Lower leg skin (tissue), 4 donors: ENCODE measurements around the gene DKK3. TPM values are rescaled to one million over a fixed set of nuclear protein-coding genes. Genes with fewer than 3 reads are reported as not detected.
A peak's percentile ranks its signal among the peaks of the same experiment; 100 is the strongest.

Experiments
- DNase-seq, 2 donors: peaks; one replicate each; pipeline ENCODE4 v3.0.0-alpha.2; 2019; ENCODE audit warnings: low spot score in 2 of 2
- H3K4me3 ChIP-seq: fragments of 200-600 bp; sonication (generic); 2 replicates; pipeline ENCODE4 v1.5.1; 2017; ENCODE audit warnings: mild to moderate bottlenecking, low read depth; ENCODE audit not compliant: poor library complexity, severe bottlenecking
- POLR2A ChIP-seq, 2 donors: fragments of 450-650 bp; IDR thresholded peaks; one replicate each; pipeline ENCODE4 v1.6.1; 2016 to 2017; ENCODE audit warnings: antibody characterized with exemption in 2 of 2, mild to moderate bottlenecking in 1 of 2, moderate library complexity in 1 of 2
- WGBS, 2 donors: methylation state at CpG; one replicate each; pipeline ENCODE4 v1.1.5; 2018; 5-methylcytosine and 5-hydroxymethylcytosine counted together
- intact Hi-C: fragments of 100-400 bp; cut with DNase I; formaldehyde crosslinking; loops from one replicate; pipeline ENCODE4 v1.15.0; 2023; ENCODE audit warnings: low total_unique reads
- total RNA-seq, 4 donors: library from RNA; depleted of rRNA; stranded (reverse); fragments of >200 nt; gene quantifications; one replicate each; pipeline ENCODE4 v1.1.0, GENCODE V29; 2016
- TF ChIP-seq, protein P1 (sequence below), 3 donors: fragments of 450-650 bp; IDR thresholded peaks; one replicate each; pipeline ENCODE4 v1.5.1; 2016; ENCODE audit warnings: antibody characterized with exemption in 3 of 3, mild to moderate bottlenecking in 3 of 3, moderate library complexity in 2 of 3

DKK3 gene
- total RNA-seq, 4 donors from 2014 or later, result 78.5 to 175 (median 121) TPM

DNA sequence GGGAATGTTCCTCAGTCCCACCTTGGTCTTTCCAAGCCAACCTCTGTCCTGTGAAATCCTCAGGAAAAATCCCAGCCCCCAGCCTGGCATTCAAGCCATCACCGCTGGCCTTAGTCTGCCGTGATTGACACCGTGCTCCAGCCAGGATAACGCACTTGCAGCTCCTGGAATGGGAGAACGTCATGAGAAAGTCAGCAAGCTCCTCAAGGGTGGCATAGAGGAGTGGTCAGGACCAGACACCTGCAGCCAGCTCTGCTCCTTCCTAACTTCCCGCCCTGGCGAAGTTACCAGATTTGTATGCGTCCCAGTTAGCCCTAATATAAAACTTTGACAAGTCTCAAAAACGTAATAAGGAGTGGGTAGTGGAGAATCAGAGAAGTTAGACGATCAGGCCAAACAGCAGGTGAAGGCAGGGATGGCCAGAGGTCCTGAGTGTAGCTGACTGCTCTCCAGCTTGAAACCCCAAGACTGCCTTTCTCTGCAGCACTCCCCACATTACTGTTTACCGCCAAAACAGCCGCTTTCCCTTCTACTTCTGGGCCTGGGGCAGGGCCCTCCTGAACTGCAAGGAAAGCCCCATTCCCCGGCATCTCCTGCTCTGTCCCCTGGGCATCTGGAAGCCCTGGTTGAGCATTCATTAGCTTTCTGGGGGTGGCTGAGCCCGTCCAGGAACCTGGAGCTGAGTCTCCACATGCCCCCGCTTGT, 1.3 kb upstream of the DKK3 start:
- no peak overlapping the region for H3K4me3 ChIP-seq
- peak in 1 of 2 donors; percentile 87 for DNase-seq
- intact Hi-C loops, result no loop called here
- no peak for TF ChIP-seq POLR2A (IDR thresholded peaks at IDR 0.05)
- TF ChIP-seq, protein P1, sequence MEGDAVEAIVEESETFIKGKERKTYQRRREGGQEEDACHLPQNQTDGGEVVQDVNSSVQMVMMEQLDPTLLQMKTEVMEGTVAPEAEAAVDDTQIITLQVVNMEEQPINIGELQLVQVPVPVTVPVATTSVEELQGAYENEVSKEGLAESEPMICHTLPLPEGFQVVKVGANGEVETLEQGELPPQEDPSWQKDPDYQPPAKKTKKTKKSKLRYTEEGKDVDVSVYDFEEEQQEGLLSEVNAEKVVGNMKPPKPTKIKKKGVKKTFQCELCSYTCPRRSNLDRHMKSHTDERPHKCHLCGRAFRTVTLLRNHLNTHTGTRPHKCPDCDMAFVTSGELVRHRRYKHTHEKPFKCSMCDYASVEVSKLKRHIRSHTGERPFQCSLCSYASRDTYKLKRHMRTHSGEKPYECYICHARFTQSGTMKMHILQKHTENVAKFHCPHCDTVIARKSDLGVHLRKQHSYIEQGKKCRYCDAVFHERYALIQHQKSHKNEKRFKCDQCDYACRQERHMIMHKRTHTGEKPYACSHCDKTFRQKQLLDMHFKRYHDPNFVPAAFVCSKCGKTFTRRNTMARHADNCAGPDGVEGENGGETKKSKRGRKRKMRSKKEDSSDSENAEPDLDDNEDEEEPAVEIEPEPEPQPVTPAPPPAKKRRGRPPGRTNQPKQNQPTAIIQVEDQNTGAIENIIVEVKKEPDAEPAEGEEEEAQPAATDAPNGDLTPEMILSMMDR (IDR thresholded peaks at IDR 0.05), result no peak
- 73 to 81% methylated on average over 15 of the region's 15 CpGs for WGBS, 2 donors

DNA sequence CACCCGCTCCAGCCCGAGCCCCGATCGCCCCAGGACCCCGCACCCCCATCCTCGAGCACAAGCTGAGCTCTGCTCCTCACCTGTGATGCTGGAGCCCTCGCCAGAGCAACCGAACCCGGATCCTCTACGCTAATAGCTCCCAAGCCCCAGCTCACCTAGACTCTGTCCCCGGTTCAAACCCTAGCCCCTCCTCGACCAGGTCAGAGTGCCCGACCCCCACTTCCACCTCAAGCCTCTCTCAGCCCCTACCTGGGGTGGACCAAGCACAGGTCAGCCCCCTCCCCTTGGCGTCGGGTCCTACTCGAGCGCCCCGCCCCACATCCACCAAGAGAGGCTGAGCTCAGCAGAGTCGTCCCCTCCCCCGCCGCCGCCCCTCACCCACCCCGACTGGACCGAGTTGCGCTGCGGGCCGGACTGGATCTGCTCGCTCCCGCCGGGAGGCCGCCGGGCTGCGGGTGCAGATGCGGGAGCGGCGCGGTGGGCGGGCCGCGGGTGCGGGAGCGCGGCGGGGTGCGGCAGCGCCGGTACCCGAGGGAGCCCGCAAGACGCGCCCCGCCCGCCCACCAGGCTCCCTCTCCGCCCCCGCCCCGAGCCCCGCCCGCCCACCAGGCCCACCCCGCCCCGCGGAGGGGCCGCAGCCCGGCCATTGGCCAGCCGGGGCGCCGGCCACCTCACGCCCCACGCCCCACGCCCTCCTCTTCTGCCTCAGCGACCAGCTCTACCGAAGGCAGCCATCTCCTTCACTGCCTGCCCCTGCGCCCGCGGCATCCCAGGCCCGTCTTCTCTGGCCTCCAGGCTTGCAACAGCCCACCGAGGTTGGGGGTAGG, 577 bp upstream of the DKK3 start:
- intact Hi-C loops, result no loop called here
- TF ChIP-seq POLR2A (IDR thresholded peaks at IDR 0.05), result no peak
- TF ChIP-seq, protein P1 (IDR thresholded peaks at IDR 0.05), result no peak
- 2 to 6% methylated on average over 21 to 31 of the region's 76 CpGs for WGBS, 2 donors
- peak overlapping the region; percentile 31 for H3K4me3 ChIP-seq
- DNase-seq, result peak in 1 of 2 donors; percentile 87

DNA sequence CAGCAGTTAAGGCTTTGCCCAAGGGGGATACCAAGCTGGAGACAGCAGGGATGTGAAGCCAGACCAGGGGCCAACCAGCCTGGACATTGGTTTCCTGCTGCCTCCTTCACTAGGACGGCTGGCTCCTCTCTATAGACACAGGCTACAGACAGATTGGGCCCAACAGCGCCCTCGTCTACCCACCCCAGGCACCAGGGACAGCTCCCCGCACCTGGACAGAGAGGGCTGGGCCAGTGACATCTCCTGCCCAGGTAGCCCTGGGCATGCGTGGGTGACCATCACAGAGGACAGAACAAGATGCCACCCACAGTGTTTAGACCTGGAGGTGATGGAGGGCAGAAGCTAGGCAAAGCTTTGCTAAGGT, 1.2 kb downstream of the DKK3 start:
- TF ChIP-seq, protein P1 (IDR thresholded peaks at IDR 0.05), result no peak
- no peak for TF ChIP-seq POLR2A (IDR thresholded peaks at IDR 0.05)
- no peak overlapping the region for H3K4me3 ChIP-seq
- intact Hi-C loops, result no loop called here
- peak in 1 of 2 donors; percentile 76 for DNase-seq
- WGBS, 2 donors, result 86% methylated on average over 1 of the region's 5 CpGs; no CpG with 5 or more reads in 1 of the 2 donors

DNA sequence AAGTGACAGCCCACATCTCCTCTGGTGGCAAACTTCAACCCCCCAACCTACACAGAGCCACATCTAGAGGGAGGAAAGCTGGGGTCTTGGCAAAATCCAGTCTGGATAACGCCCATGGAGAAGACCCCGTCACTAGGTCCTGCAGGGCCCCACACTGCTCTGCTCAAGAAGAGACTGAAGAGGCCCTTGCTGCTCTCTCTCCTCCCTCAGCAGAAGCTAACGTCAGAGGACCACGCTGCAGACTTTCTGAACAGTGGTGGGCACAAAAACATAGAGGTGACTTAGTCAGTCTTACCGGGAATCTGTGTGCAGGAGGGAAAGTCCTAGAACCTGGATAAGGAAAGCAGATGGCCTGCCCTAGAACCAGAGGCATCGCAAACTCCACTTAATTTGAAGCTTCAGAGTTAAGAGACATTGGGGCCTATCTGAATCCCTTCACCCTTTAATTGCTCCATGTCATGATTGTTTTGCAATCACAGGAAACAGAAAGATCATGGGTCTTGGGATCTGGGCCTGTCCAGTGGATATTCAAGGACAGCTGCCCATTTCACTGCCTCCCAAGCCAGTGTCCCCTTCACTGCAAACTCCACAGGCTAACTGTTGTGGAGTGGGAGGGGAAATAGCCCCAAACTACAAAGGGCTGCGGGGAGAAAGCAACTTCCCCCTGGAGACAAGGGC, 1.7 kb downstream of the DKK3 start:
- no peak for TF ChIP-seq POLR2A (IDR thresholded peaks at IDR 0.05)
- intact Hi-C loops, result no loop called here
- DNase-seq, result peak in 1 of 2 donors; percentile 68
- 84 to 89% methylated on average over 7 of the region's 7 CpGs for WGBS, 2 donors
- no peak overlapping the region for H3K4me3 ChIP-seq

DNA sequence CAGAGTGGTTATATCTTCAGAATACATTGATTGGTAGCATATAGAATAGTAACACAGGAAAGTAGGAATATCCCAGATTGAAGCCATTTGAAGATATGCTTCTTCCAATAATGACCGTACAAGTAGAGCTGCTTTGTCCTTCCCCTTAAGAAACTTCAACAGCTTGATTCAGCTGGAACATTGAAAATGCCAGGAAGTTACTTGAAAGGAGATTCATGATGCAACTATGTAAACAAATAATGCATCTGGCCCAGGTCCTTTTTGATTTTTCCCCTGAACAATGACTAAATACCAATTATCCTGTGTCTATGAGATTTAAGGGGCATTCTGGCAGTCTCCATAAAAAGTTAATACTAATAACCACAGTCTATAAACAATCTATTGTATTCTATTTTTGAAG, 3.0 kb downstream of the DKK3 start:
- TF ChIP-seq, protein P1 (IDR thresholded peaks at IDR 0.05), result no peak
- TF ChIP-seq POLR2A (IDR thresholded peaks at IDR 0.05), result no peak
- no peak overlapping the region for H3K4me3 ChIP-seq
- intact Hi-C loops, result no loop called here
- WGBS, 2 donors, result 50 to 57% methylated on average over 1 of the region's 1 CpG
- no peak for DNase-seq

DNA sequence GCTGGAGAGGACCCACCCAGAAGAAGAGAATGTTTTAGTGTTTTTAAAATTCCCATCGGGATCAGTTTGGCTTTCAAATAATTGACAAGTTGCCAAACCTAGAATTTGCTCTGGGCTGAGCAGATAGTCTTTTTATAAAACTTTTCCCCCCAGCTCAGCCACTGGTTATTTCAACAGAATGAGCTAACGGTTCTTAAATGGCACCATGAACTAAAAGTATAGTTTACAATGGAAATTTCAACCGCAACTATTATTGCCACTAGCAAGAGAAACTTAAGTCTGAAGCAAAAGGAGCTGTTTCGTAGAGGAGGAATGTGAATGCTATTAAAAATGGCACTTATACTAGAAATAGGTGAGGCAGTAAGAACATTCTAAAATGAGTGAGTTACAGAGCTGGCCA, 3.4 kb downstream of the DKK3 start:
- intact Hi-C loops, result no loop called here
- TF ChIP-seq, protein P1 (IDR thresholded peaks at IDR 0.05), result no peak
- no peak for TF ChIP-seq POLR2A (IDR thresholded peaks at IDR 0.05)
- no peak overlapping the region for H3K4me3 ChIP-seq
- DNase-seq, result no peak
- WGBS, 2 donors, result 62% methylated on average over 4 of the region's 4 CpGs
